Peyer's patch (tissue), 4 donors: ENCODE data around the gene MFAP5. TPM values are rescaled to one million over a fixed set of nuclear protein-coding genes. Genes with fewer than 3 reads are reported as not detected.

ENCODE experiments used
- DNase-seq, 3 donors: peaks; one replicate each; pipeline ENCODE4 v3.0.0-alpha.2; 2017 to 2019
- H3K27ac ChIP-seq, 4 donors: fragments of 200-600 bp; sonication (generic); one replicate each; pipeline ENCODE4 v1.5.1; 2016 to 2019
- H3K27me3 ChIP-seq, 2 donors: fragments of 200-600 bp; sonication (generic); one replicate each; pipeline ENCODE4 v1.5.1; 2019
- H3K36me3 ChIP-seq, 3 donors: fragments of 200-600 bp; sonication (generic); one replicate each; pipeline ENCODE4 v1.5.1; 2016 to 2019
- H3K4me1 ChIP-seq, 4 donors: fragments of 200-600 bp; sonication (generic); one replicate each; pipeline ENCODE4 v1.5.1; 2016 to 2019
- H3K4me3 ChIP-seq, 4 donors: fragments of 200-600 bp; sonication (generic); 1 replicate in 3 of 4; 2 replicates in 1 of 4; pipeline ENCODE4 v1.5.1; 2016 to 2019; ENCODE audit warnings: mild to moderate bottlenecking in 1 of 4
- H3K9me3 ChIP-seq, 4 donors: fragments of 200-600 bp; sonication (generic); one replicate each; pipeline ENCODE4 v1.5.1; 2016 to 2019; ENCODE audit warnings: mild to moderate bottlenecking in 1 of 4
- POLR2A ChIP-seq, 2 donors: fragments of 450-650 bp; IDR thresholded peaks; one replicate each; pipeline ENCODE4 v1.5.1; 2017; ENCODE audit warnings: antibody characterized with exemption in 2 of 2, mild to moderate bottlenecking in 2 of 2, moderate library complexity in 2 of 2
- total RNA-seq, 4 donors: library from RNA; depleted of rRNA; stranded (reverse); fragments of >200 nt; gene quantifications; one replicate each; pipeline ENCODE4 v1.1.0, GENCODE V29; 2016
- TF ChIP-seq, protein P1 (sequence below), 6 experiments: fragments of 450-650 bp in 4 of 6; fragments of 200-600 bp in 2 of 6; sonication (generic) in 1 of 6; IDR thresholded peaks; one replicate each; pipeline ENCODE4 v1.5.1; 2017 to 2019; ENCODE audit warnings: antibody characterized with exemption in 6 of 6, mild to moderate bottlenecking in 3 of 6, moderate library complexity in 1 of 6

The MFAP5 gene
- total RNA-seq, 4 donors from 2014 or later = 17.3 to 67.4 (median 32.4) TPM

DNA sequence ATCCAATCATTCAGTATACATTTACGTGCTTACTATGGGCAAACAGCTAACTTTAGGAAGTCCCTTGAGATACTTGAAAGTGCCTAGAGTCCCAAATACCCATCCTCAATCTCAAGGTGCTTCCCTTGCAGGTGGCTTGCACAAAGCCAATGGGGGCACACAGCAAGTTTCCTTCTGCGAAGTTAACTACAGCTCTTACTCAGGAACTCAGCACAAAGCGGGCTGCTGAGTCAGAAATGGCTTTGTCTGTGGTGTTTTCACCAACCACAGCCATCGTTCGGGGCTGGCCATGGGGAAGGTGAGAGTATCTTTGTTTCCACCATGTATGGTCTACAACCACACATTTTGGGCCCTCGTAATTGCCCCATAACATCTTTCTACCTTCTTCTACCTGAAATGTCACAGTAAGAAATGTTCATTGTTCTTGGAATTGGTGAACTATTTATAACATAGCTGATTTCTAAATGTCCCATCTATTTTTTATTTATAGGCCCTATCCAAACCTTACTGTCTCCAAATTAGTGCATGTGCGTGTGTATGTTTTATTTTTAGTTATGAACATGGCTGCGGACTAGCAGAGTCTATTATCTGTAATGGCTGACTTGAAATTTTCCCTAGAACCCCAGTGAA is 13.9 kb downstream of the MFAP5 start:
- H3K27me3 ChIP-seq = no peaks in the 10 kb centered on the region
- no peaks in the 10 kb centered on the region for H3K9me3 ChIP-seq
- DNase-seq = peak in 2 of 3 donors; percentile 56 to 57
- H3K4me3 ChIP-seq = no peak overlapping the region
- H3K36me3 ChIP-seq = no peaks in the 10 kb centered on the region
- H3K4me1 ChIP-seq = peaks cover 0 to 13% (median 2%) of the 10 kb centered on the region in 4 donors
- TF ChIP-seq, protein P1, sequence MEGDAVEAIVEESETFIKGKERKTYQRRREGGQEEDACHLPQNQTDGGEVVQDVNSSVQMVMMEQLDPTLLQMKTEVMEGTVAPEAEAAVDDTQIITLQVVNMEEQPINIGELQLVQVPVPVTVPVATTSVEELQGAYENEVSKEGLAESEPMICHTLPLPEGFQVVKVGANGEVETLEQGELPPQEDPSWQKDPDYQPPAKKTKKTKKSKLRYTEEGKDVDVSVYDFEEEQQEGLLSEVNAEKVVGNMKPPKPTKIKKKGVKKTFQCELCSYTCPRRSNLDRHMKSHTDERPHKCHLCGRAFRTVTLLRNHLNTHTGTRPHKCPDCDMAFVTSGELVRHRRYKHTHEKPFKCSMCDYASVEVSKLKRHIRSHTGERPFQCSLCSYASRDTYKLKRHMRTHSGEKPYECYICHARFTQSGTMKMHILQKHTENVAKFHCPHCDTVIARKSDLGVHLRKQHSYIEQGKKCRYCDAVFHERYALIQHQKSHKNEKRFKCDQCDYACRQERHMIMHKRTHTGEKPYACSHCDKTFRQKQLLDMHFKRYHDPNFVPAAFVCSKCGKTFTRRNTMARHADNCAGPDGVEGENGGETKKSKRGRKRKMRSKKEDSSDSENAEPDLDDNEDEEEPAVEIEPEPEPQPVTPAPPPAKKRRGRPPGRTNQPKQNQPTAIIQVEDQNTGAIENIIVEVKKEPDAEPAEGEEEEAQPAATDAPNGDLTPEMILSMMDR (IDR thresholded peaks at IDR 0.05) = no peak
- TF ChIP-seq POLR2A (IDR thresholded peaks at IDR 0.05) = no peak
- H3K27ac ChIP-seq = no peak overlapping the region

DNA sequence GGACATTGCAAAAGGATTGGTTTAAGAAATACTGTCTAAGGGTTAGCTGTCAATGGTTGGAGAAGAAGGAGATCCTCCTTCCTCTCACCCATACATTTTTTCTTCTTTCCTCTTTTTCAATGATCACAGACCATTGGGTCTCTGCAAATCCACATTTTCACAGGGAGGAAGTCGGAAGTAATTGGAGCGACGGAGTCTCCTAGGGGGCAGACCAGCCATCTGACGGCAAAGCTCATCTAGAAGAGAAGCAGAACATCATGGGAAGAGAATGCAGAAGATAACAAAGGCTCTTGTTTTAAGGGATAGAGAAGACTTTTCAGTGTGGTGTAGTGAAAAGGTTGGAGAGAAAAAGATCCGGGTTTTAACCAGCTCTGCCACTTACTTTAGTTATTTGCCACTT is 14.7 kb downstream of the MFAP5 start:
- DNase-seq = no peak
- no peaks in the 10 kb centered on the region for H3K36me3 ChIP-seq
- H3K4me3 ChIP-seq = no peak overlapping the region
- H3K27me3 ChIP-seq = no peaks in the 10 kb centered on the region
- H3K4me1 ChIP-seq = peaks cover 0 to 13% (median 2%) of the 10 kb centered on the region in 4 donors
- H3K27ac ChIP-seq = no peak overlapping the region
- H3K9me3 ChIP-seq = no peaks in the 10 kb centered on the region
- TF ChIP-seq, protein P1 (IDR thresholded peaks at IDR 0.05) = no peak
- no peak for TF ChIP-seq POLR2A (IDR thresholded peaks at IDR 0.05)

DNA sequence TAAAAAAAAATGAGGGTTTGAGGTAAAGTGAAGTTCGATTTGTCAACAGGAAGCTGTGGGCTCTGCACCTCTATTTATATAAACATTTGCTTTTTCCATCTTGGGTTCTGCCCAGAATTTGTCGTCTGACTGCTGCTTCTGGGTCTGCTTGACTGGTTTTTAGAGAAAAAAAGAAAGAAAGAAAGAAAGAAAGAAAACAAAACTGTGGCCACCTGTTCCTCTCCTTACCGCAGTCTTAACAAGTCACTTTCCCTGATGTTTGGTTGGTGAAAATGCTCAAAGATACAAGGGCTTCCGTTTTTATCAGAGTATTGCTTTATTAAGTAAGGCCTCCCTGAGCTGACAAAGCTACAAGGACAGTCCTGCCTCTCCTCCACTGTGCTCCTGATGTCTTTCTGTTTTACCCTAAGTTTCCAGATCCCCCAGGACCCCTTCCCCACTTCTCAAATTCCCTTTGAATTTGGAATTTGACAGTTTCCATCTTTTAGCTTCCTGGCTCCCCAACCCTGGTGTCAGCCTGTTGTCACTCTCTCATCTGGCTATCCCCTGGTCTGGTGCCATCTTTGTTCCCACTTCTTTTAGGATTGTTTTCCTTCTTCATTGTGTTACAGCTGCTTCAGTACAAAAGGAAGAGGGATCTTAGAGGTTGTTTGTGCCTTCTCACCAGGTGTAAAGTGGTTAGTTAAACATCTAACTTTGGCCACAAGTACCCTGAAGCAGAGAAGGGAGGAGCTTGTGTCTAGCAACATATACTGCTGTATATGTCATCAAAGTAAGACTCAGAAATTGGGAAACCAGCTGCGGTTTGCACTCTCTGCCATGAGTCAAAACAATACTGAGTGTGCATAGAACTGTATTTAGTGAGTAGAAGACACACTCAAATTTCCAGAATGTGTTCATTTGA is 18.0 kb downstream of the MFAP5 start:
- peak overlapping the region in 3 of 4 donors; percentile 37 to 66 (median 50) for H3K27ac ChIP-seq
- DNase-seq = peak in 2 of 3 donors; percentile 64 to 80
- no peaks in the 10 kb centered on the region for H3K36me3 ChIP-seq
- no peaks in the 10 kb centered on the region for H3K9me3 ChIP-seq
- H3K4me3 ChIP-seq = no peak overlapping the region
- no peaks in the 10 kb centered on the region for H3K27me3 ChIP-seq
- H3K4me1 ChIP-seq = peaks cover 0 to 13% (median 2%) of the 10 kb centered on the region in 4 donors
- TF ChIP-seq, protein P1 (IDR thresholded peaks at IDR 0.05) = no peak

DNA sequence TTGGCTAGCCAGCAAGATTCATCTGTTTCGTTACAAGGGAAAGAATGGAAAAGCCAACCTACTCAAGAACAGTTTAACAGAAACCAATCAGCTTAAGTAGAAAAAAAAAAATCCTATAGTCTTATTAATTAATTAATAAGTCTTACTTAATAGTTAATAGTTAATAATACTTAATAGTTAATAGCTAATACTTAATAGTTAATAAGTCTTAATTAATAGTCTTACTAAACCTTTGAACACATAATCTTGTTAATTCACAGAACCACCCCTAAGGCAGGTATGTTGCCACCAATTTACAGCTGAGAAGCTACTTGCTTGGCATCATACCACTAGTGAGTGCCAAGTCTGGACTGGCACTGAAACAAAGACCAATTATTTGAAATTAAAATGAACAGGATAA is 19.9 kb downstream of the MFAP5 start:
- no peak for DNase-seq
- no peak overlapping the region for H3K4me3 ChIP-seq
- no peaks in the 10 kb centered on the region for H3K36me3 ChIP-seq

DNA sequence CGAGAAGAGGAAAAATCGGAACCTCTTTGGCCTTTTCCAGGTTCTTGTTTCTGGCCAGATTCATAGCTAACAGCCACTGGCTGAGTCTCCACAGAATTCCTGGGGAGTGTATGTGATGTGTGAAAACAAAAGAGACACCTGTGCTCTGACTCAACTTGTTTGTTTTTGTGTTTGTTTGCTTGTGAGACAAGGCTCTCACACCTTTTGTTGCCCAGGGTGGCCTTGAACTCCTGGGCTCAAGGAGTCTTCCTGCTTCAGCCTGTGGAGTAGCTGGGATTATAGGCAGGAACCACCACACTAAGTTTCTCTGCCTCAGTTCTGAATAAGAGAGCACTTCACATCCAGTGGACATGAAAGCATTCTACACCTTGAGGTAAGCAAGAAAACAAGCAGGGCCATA is 22.7 kb downstream of the MFAP5 start:
- H3K27me3 ChIP-seq = no peaks in the 10 kb centered on the region
- H3K27ac ChIP-seq = no peak overlapping the region
- no peak for TF ChIP-seq POLR2A (IDR thresholded peaks at IDR 0.05)
- TF ChIP-seq, protein P1 (IDR thresholded peaks at IDR 0.05) = no peak
- H3K4me3 ChIP-seq = no peak overlapping the region
- no peaks in the 10 kb centered on the region for H3K36me3 ChIP-seq
- H3K9me3 ChIP-seq = no peaks in the 10 kb centered on the region
- H3K4me1 ChIP-seq = peaks cover 0 to under 1% (median 0%) of the 10 kb centered on the region in 4 donors
- no peak for DNase-seq

More for the DNA sequence above, 19.9 kb downstream of the MFAP5 start:
- Histone ChIP-seq H3K4me1 (peaks cover 0 to 7% (median 2%) of the 10 kb centered on the region in 4 donors), H3K27me3 (no peaks in the 10 kb centered on the region), H3K27ac (no peak overlapping the region), H3K9me3 (no peaks in the 10 kb centered on the region)
- no peak for TF ChIP-seq POLR2A (IDR thresholded peaks at IDR 0.05)
- TF ChIP-seq, protein P1 (IDR thresholded peaks at IDR 0.05) = no peak
